ENCODE results near the gene CFAP97D2. TPM values are rescaled to one million over a fixed set of nuclear protein-coding genes. Genes with fewer than 3 reads are reported as not detected.

The CFAP97D2 gene
- polyA plus RNA-seq, 1 donor (not counting 4 experiments of a cell fraction or from before 2014, with no cell fraction given): not detected

GRCh38 chr13:114173272-114173671 is 5.8 kb upstream of the CFAP97D2 start:
- Histone ChIP-seq H3K9ac (ENCODE audit: control insufficient read depth, extremely low read depth, insufficient read depth, low read length) (no peak overlapping the region), H3K4me2 (ENCODE audit: control insufficient read depth, extremely low read depth, insufficient read depth, low read depth, low read length) (no peak overlapping the region), H4K20me1 (ENCODE audit: control insufficient read depth, extremely low read depth, insufficient read depth, low read length) (no peaks in the 10 kb centered on the region), H3K27me3 (ENCODE audit: control insufficient read depth, extremely low read depth, insufficient read depth, low read length) (peaks cover 2% of the 10 kb centered on the region), H2AFZ (ENCODE audit: control insufficient read depth, low read length) (no peak overlapping the region), H3K79me2 (ENCODE audit: control insufficient read depth, insufficient read depth, low read length) (no peaks in the 10 kb centered on the region), H3K36me3 (ENCODE audit: control insufficient read depth in 2 of 2, extremely low read depth in 1 of 2, insufficient read depth in 2 of 2, low read length in 2 of 2) (no peaks in the 10 kb centered on the region), H3K9me3 (ENCODE audit: control insufficient read depth, low read depth, low read length) (no peaks in the 10 kb centered on the region), H3K4me1 (ENCODE audit: control insufficient read depth, extremely low read depth, insufficient read depth, low read length) (no peaks in the 10 kb centered on the region), H3K4me3 (ENCODE audit: control insufficient read depth in 2 of 3, extremely low read depth in 1 of 3, insufficient read depth in 2 of 3, low read depth in 1 of 3, low read length in 3 of 3) (no peak overlapping the region), H3K27ac (ENCODE audit: control insufficient read depth, insufficient read depth, low read length) (no peak overlapping the region), H3K9me1 (ENCODE audit: control insufficient read depth, extremely low read depth, insufficient read depth, low read length) (no peaks in the 10 kb centered on the region)
- FAIRE-seq (no peak), DNase-seq (ENCODE audit: low read depth, low spot score) (no peak)
- no peak for TF ChIP-seq EZH2 (IDR thresholded peaks at IDR 0.05; ENCODE audit: low read length)
- no peak for TF ChIP-seq CTCF (optimal IDR thresholded peaks at IDR 0.05 in 1 of 3, IDR thresholded peaks at IDR 0.05 in 1 of 3, conservative IDR thresholded peaks at IDR 0.05 in 1 of 3; ENCODE audit: extremely low read depth in 1 of 3, insufficient read depth in 2 of 3, low read length in 3 of 3)
- dilution Hi-C loops (cut with MboI; ENCODE audit: extremely low pct_ligation_motif_present, low sequenced_read_pairs): no loop called here

- Histone ChIP-seq H3K79me2 (ENCODE audit: control insufficient read depth, insufficient read depth, low read length) (no peaks in the 10 kb centered on the region), H3K27ac (ENCODE audit: control insufficient read depth, insufficient read depth, low read length) (no peak overlapping the region), H3K9ac (ENCODE audit: control insufficient read depth, extremely low read depth, insufficient read depth, low read length) (no peak overlapping the region), H3K9me3 (ENCODE audit: control insufficient read depth, low read depth, low read length) (no peaks in the 10 kb centered on the region), H3K4me3 (ENCODE audit: control insufficient read depth in 2 of 3, extremely low read depth in 1 of 3, insufficient read depth in 2 of 3, low read depth in 1 of 3, low read length in 3 of 3) (no peak overlapping the region), H3K36me3 (ENCODE audit: control insufficient read depth in 2 of 2, extremely low read depth in 1 of 2, insufficient read depth in 2 of 2, low read length in 2 of 2) (no peaks in the 10 kb centered on the region), H4K20me1 (ENCODE audit: control insufficient read depth, extremely low read depth, insufficient read depth, low read length) (no peaks in the 10 kb centered on the region), H3K4me1 (ENCODE audit: control insufficient read depth, extremely low read depth, insufficient read depth, low read length) (no peaks in the 10 kb centered on the region), H3K4me2 (ENCODE audit: control insufficient read depth, extremely low read depth, insufficient read depth, low read depth, low read length) (no peak overlapping the region), H3K9me1 (ENCODE audit: control insufficient read depth, extremely low read depth, insufficient read depth, low read length) (no peaks in the 10 kb centered on the region), H2AFZ (ENCODE audit: control insufficient read depth, low read length) (no peak overlapping the region), H3K27me3 (ENCODE audit: control insufficient read depth, extremely low read depth, insufficient read depth, low read length) (peaks cover 4% of the 10 kb centered on the region)
- DNase-seq (ENCODE audit: low read depth, low spot score) (no peak), FAIRE-seq (no peak)
- dilution Hi-C loops (cut with MboI; ENCODE audit: extremely low pct_ligation_motif_present, low sequenced_read_pairs): no loop called here
- TF ChIP-seq EZH2 (IDR thresholded peaks at IDR 0.05; ENCODE audit: low read length) (no peak), CTCF (optimal IDR thresholded peaks at IDR 0.05 in 1 of 3, IDR thresholded peaks at IDR 0.05 in 1 of 3, conservative IDR thresholded peaks at IDR 0.05 in 1 of 3; ENCODE audit: extremely low read depth in 1 of 3, insufficient read depth in 2 of 3, low read length in 3 of 3) (no peak)
These were observed 5.3 kb upstream of the CFAP97D2 start for GRCh38 chr13:114173745-114174144.

Data from keratinocyte (primary cell).